ENCODE measurements around the gene ZNF232. TPM values are rescaled to one million over a fixed set of nuclear protein-coding genes. Genes with fewer than 3 reads are reported as not detected.
"Not testable (repeated sequence)": the region's sequence is repeated elsewhere in the genome, so short reads cannot be mapped to it uniquely, and the experiment has no call there.

ZNF232 gene
- total RNA-seq, 3 donors from 2014 or later = 18.7 to 25.8 (median 21.3) TPM

DNA sequence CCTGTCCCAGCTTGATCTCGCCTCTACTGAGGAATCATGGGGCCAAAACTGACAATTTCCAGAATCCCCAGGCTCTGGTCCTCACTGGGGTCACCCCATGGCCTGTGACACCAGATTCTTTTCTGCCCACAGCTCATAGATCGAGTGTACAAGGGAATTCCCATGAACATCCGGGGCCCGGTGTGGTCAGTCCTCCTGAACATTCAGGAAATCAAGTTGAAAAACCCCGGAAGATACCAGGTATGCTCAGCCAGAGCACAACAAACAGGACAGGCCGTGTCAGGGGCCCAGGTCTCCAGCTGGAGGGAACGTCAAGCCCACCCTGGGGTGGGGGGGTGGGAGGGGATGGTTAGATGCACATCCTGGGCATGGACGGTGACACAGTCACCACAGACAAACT lies 21.6 kb upstream of the ZNF232 start:
- H3K36me3 Mint-ChIP-seq (ENCODE audit: insufficient read depth) = no peaks in the 10 kb centered on the region
- H3K9me3 Mint-ChIP-seq = no peaks in the 10 kb centered on the region
- no peak for ATAC-seq
- H3K4me1 Mint-ChIP-seq (ENCODE audit: low read depth) = no peaks in the 10 kb centered on the region
- H3K4me3 Mint-ChIP-seq = no peak overlapping the region
- no peaks in the 10 kb centered on the region for H3K27me3 Mint-ChIP-seq (ENCODE audit: low read depth)
- no peak for DNase-seq

DNA sequence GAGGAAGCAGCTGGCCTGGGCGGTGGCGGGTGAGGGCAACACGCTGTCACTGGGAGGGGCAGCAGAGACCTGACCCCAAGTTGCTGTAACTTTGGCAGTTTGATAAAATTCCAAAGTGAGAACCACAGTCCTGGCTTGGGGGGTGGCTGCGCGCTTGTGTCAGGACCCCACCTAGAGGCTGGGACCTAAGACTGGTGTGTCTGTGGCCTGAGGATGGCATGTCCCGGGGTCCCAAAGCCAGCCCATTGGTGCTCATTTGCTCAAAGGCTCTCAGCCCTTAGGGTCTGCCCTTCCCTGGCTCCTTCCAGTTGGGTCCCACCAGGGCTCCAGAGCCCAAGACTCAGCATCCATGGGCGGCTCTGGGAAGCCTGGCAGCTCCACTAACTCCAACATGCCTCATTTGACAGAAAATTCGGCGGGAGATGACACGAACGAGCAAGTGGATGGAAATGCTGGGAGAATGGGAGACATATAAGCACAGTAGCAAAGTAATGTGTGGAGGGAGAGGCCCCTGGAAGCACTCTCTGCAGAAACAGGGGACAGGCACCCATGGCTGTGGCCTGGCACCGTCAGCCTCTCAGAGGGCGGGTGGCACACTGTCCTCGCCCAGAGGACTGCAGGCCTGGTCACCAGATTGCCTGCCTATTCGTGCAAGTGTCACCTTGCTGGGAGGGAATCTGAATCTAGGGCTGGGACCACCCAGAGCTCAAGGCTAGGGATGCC lies 21.0 kb upstream of the ZNF232 start:
- H3K9me3 Mint-ChIP-seq; H3K27me3 Mint-ChIP-seq (ENCODE audit: low read depth); H3K36me3 Mint-ChIP-seq (ENCODE audit: insufficient read depth); H3K4me3 Mint-ChIP-seq; ATAC-seq; H3K4me1 Mint-ChIP-seq (ENCODE audit: low read depth); DNase-seq: not testable (repeated sequence)

DNA sequence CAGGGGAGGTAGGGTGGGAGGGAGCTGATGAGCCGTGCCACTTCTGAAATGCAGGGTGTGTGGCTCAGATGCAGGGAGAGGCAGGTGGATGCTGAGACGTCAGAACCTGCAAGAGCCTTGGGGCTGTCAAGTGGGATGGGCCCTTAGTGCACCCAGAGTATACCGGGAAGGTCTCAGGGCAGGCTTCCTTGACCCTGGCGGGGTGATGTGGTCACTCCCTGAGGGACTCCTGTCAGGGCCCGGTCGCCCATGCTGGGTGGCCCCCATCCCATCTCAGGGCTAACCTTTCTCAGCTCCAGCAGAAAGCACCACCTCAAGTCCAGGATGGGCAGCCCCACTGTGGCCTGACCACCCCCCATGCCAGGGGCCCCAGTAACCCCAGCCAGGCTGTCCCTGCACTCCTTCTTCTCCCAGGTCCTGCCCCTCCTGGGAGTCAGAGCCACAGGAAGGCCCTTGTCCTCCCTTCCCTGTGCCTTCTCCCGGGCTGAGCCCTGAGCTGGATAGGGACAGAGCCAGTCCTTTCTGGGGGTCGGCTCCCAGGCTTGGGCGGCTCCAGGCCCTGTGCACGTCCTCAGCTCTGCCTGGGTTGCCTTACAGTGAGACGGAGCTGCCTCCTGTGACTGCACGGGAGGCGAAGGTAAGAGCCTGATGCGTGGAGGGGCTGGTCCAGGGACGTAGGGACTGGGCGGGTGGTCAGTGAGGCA lies 20.3 kb upstream of the ZNF232 start:
- H3K4me1 Mint-ChIP-seq (ENCODE audit: low read depth); H3K27me3 Mint-ChIP-seq (ENCODE audit: low read depth); H3K9me3 Mint-ChIP-seq; H3K4me3 Mint-ChIP-seq; ATAC-seq; DNase-seq; H3K36me3 Mint-ChIP-seq (ENCODE audit: insufficient read depth): not testable (repeated sequence)

DNA sequence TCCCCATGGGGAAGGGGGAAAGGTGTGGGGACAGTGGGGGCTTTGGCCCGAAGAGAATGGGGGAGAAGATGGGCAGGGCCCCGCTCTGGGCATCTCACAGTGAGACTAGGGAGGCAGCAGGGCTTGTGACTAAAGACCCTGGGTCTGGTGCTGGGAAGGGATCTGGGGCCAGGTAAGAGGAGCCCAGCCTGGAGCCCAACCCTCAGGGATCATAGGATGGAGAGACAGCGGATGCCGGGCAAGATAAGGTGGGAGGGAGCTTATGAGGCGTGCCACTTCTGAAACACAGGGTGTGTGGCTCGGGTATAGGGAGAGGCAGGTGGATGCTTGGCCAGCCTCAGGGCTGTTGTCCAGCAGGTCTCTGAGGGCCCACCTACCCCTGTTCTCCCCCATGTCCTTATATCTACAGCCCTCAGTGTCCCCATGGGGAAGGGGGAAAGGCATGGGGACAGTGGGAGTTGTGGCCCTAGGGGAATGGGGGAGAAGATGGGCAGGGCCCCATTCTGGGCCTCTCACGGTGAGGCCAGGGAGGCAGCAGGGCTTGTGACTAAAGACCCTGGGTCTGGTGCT lies 19.6 kb upstream of the ZNF232 start:
- DNase-seq (no peak), ATAC-seq (no peak)
- H3K27me3 Mint-ChIP-seq (ENCODE audit: low read depth) = peaks cover 6% of the 10 kb centered on the region
- no peaks in the 10 kb centered on the region for H3K36me3 Mint-ChIP-seq (ENCODE audit: insufficient read depth)
- no peaks in the 10 kb centered on the region for H3K4me1 Mint-ChIP-seq (ENCODE audit: low read depth)
- H3K4me3 Mint-ChIP-seq = no peak overlapping the region
- no peaks in the 10 kb centered on the region for H3K9me3 Mint-ChIP-seq

DNA sequence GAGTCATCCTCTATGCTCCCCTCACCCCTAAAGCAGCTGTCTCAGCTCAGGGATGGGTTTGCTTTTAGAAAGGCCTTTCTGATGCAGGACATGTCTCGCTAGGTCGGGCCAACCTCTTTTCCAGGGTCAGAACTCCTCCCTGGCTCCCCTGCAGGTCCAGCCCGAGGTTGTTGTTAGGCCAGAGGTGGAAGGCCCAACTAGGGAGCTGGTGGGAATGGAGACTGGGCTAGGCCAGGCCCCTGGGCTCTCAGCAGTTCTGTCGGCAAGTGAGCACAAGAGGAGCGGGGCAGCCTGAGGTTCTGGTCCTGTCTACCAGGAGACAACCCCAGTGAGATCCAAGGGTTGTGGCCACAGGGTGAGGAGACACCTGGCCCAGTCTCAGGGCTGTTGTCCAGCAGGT lies 19.0 kb upstream of the ZNF232 start:
- not testable (repeated sequence) for H3K9me3 Mint-ChIP-seq; ATAC-seq; H3K4me3 Mint-ChIP-seq; DNase-seq; H3K27me3 Mint-ChIP-seq (ENCODE audit: low read depth); H3K36me3 Mint-ChIP-seq (ENCODE audit: insufficient read depth); H3K4me1 Mint-ChIP-seq (ENCODE audit: low read depth)

DNA sequence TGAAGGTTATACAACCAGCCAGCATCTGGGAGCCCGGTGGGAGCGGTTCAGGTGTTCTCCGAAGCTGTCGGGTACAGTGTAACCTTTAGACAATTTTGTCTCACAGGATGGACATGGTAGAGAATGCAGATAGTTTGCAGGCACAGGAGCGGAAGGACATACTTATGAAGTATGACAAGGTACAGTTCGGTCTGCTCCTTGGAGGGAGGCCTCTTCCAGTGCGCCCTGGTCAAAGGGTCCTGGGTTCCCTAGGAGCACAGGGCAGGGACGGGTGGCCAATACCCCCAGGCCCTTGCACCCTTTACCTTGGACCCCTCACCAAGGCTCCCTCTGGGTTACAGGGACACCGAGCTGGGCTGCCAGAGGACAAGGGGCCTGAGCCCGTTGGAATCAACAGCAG lies 18.6 kb upstream of the ZNF232 start:
- not testable (repeated sequence) for H3K4me1 Mint-ChIP-seq (ENCODE audit: low read depth); H3K27me3 Mint-ChIP-seq (ENCODE audit: low read depth); H3K36me3 Mint-ChIP-seq (ENCODE audit: insufficient read depth); ATAC-seq; DNase-seq; H3K4me3 Mint-ChIP-seq; H3K9me3 Mint-ChIP-seq

DNA sequence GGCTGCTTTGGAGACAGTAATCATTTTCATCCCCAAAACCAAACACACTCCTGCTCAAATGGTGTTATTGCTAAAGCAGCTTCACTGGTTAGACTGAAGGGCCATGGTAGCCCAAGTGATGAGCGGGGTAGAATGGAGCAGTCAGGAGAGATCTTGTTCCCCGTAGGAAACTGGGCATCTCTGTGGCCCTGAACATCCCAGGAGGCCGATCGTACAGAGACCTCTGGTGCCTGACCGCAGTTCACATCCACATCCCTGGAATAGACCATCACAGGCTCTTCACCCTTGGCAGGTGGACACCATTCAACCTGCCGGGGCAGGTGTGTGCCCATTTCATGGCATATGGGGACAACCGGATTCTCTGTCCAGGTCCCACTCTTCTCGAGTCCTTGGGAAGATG lies 18.1 kb upstream of the ZNF232 start:
- not testable (repeated sequence) for H3K4me3 Mint-ChIP-seq; H3K27me3 Mint-ChIP-seq (ENCODE audit: low read depth); H3K4me1 Mint-ChIP-seq (ENCODE audit: low read depth); H3K36me3 Mint-ChIP-seq (ENCODE audit: insufficient read depth); DNase-seq; ATAC-seq; H3K9me3 Mint-ChIP-seq

DNA sequence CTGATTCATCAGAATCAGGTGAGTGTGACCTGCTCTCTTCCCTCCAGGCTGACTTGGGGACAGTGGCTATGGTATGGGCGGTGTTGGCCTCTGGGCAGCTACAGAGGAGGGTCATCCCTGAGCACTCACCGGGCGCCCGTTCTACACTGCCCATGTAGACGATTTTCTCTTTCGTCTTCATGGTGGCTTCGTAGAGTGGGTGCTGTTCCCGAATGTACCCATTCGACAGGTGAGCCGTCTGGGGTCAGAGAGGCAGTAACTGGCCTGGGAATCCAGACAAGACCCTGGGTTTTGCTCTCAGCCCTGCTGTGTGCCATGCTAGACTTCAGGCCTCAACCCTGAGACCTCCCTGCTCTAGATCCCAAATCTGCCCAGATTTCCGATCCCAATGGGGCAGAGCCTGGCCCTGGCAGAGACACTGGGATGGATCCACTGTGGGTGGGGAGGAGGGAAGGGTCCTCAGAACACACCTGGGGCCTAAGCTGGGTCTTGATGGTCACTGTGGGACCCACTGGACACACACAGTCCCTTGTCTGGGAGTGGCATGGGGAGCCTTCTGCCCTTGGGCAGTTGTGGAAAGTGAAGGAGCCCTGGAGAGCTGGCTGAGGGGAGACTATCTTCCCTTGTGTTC lies 17.3 kb upstream of the ZNF232 start:
- no peak for DNase-seq
- no peak for ATAC-seq
- Mint-ChIP-seq H3K4me3 (no peak overlapping the region), H3K36me3 (ENCODE audit: insufficient read depth) (no peaks in the 10 kb centered on the region), H3K4me1 (ENCODE audit: low read depth) (no peaks in the 10 kb centered on the region), H3K9me3 (no peaks in the 10 kb centered on the region), H3K27me3 (ENCODE audit: low read depth) (peaks cover 16% of the 10 kb centered on the region)

DNA sequence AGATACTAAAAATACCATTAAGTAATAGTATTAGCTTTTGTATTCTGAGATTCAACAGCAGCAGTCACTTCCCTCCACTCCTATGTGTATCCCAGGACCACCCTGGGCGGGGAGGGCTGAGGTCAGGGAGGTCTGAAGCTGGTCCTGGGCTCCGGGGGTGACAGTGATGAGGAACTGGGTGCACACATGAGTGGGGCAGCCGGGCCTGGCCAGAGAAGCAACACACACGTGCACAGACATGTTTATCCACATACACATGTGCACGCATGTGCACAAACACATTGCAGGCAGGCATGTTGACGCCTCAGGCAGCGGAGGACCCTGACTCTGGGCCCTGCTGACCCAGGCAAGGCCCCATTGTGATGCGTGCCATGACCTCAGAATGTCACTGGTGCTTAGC lies 16.7 kb upstream of the ZNF232 start:
- not testable (repeated sequence) for ATAC-seq; H3K9me3 Mint-ChIP-seq; H3K4me3 Mint-ChIP-seq; H3K36me3 Mint-ChIP-seq (ENCODE audit: insufficient read depth); DNase-seq; H3K4me1 Mint-ChIP-seq (ENCODE audit: low read depth)
- peaks cover 22% of the 10 kb centered on the region for H3K27me3 Mint-ChIP-seq (ENCODE audit: low read depth)

DNA sequence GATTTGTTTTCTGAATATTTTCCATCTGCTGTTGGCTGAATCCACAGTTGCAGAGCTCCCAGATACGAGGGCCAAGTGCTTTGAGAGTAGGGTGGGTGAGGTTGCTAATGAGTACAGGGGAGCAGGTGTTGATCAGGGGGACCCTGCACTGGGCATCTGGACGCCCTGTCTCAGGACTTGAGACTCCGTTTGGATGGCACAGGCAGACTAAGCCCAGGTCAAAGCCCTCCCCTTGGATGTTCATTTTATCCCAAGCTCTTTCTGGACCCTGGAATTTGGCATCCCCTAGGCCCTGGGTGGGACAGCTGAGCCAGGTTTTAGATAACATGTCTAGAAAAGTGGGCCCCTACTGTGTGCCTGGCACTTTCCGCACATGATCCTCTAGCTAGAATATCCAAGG lies 16.2 kb upstream of the ZNF232 start:
- no peak for ATAC-seq
- Mint-ChIP-seq H3K9me3 (no peaks in the 10 kb centered on the region), H3K36me3 (ENCODE audit: insufficient read depth) (no peaks in the 10 kb centered on the region), H3K27me3 (ENCODE audit: low read depth) (peaks cover 22% of the 10 kb centered on the region), H3K4me3 (no peak overlapping the region), H3K4me1 (ENCODE audit: low read depth) (no peaks in the 10 kb centered on the region)
- no peak for DNase-seq

DNA sequence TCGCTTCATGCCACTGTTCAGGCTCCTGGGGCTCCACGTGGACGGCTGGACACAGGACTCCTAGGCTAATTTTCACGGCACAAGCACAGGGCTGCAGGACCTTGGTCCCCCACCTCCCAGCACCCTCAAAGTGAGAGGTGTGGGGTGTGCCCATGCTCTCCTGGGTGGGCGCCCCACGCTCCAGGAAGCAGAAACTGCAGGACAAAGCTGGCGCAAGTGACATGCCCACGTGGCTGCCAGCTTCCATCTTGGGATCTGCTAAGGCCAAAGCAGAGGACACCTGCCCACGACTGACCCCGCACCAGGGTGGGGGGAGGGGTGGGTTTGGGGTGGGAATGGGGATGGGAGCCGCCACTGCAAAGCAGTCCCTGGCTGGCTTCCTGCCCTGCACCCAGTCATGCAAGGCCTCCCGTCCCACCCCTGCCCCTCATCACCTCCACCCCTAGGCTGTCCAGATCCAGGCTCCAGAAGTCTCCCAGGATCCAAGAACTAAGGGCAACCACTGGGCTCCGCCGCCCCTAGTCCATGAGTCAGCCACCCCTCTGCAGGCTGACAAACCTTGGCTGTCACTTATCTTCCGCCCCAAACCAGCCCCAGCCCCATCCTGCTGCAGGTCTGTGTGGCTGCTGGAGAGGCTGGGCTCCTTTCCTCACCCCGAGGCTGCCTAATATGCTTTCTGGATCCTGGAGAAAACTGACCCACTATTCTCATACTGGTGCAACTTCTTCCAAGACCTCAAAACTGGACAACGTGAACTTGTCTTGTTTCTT lies 15.2 kb upstream of the ZNF232 start:
- DNase-seq = no peak
- ATAC-seq = no peak
- Mint-ChIP-seq H3K27me3 (ENCODE audit: low read depth) (peaks cover 26% of the 10 kb centered on the region), H3K4me3 (no peak overlapping the region), H3K4me1 (ENCODE audit: low read depth) (no peaks in the 10 kb centered on the region), H3K36me3 (ENCODE audit: insufficient read depth) (no peaks in the 10 kb centered on the region), H3K9me3 (no peaks in the 10 kb centered on the region)

DNA sequence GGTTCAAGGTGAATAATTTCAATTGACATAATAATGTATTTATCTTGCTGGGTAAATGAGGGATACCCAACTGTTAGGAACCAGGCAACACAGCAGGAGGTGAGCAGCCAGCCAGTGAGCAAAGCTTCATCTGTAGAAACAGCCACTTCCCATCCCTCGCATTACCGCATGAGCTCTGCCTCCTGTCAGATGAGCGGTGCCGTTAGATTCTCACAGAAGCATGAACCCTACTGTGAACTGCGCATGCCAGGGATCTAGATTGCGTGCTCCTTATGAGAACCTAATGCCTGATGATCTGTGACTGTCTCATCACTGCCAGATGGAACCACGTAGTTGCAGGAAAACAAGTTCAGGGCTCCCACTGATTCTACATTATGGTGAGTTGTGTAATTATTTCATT lies 13.2 kb upstream of the ZNF232 start:
- not testable (repeated sequence) for H3K4me1 Mint-ChIP-seq (ENCODE audit: low read depth); H3K4me3 Mint-ChIP-seq; DNase-seq; ATAC-seq; H3K36me3 Mint-ChIP-seq (ENCODE audit: insufficient read depth); H3K9me3 Mint-ChIP-seq
- H3K27me3 Mint-ChIP-seq (ENCODE audit: low read depth) = peaks cover 37% of the 10 kb centered on the region

DNA sequence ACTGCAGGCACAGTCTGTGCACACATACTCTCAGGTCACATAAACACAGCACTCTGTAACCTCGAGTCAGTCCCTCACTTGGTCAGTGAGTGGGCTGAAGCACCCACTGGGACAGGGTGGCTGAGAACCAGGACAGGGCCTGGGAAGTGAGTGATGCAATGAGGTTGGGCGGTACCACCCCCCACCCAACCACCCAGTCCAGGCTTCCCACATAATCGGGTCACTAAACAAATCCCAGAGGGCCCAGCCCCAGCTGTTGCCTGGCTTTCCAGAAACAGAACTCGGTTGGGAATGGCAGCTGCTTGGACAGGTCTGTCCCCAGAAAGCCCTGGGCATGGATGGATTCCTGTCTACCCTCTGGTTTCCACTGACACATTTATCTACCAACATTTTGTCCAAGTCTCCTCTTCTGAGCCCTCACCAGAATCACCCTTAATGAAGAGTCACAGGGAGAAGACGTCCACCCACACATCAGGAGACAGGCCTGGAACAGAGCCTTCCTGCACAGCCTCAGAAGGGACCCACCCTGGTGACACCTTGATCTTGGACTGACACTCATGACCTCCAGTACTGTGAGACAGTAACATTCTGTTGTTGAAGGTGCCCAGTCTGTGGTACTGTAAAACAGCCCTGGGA lies 12.6 kb upstream of the ZNF232 start:
- H3K36me3 Mint-ChIP-seq (ENCODE audit: insufficient read depth); DNase-seq; H3K9me3 Mint-ChIP-seq; H3K4me1 Mint-ChIP-seq (ENCODE audit: low read depth); ATAC-seq; H3K4me3 Mint-ChIP-seq: not testable (repeated sequence)
- H3K27me3 Mint-ChIP-seq (ENCODE audit: low read depth) = peaks cover 37% of the 10 kb centered on the region

Data from activated T-cell treated with anti-CD3 and anti-CD28 coated beads, Interleukin-2, amount 50 U/mL, for 4 hours (primary cell).